Neuronal stem cell (in vitro differentiated cells): Measurements from ENCODE around the gene SAMD4A.

ENCODE experiments used
- DNase-seq: peaks from one replicate; pipeline ENCODE4 v3.0.0-alpha.2; 2013; ENCODE audit warnings: low spot score
- H2AFZ ChIP-seq: one replicate; pipeline ENCODE4 v1.6.1; 2013; ENCODE audit warnings: mild to moderate bottlenecking, low read length, inconsistent platforms
- H2AK5ac ChIP-seq: 2 replicates; pipeline ENCODE4 v1.6.1; 2013; ENCODE audit warnings: low read depth, mild to moderate bottlenecking, inconsistent platforms, low read length, moderate library complexity, mixed read lengths
- H2BK120ac ChIP-seq: 2 replicates; pipeline ENCODE4 v1.6.1; 2013; ENCODE audit warnings: low read depth, mild to moderate bottlenecking, inconsistent platforms, low read length, moderate library complexity, mixed read lengths
- H2BK12ac ChIP-seq: one replicate; pipeline ENCODE4 v1.6.1; 2013; ENCODE audit warnings: low read length, inconsistent platforms
- H2BK15ac ChIP-seq: 2 replicates; pipeline ENCODE4 v1.6.1; 2013; ENCODE audit warnings: mild to moderate bottlenecking, low read length, inconsistent platforms, mixed read lengths
- H2BK5ac ChIP-seq: one replicate; pipeline ENCODE4 v1.6.1; 2013; ENCODE audit warnings: inconsistent platforms, mild to moderate bottlenecking, low read length, moderate library complexity
- H3K14ac ChIP-seq: one replicate; pipeline ENCODE4 v1.6.1; 2013; ENCODE audit warnings: low read length, inconsistent platforms
- H3K18ac ChIP-seq: 2 replicates; pipeline ENCODE4 v1.6.1; 2013; ENCODE audit warnings: low read length, inconsistent platforms
- H3K23ac ChIP-seq: 2 replicates; pipeline ENCODE4 v1.6.1; 2013; ENCODE audit warnings: low read depth, mild to moderate bottlenecking, mixed read lengths, low read length, inconsistent platforms; ENCODE audit not compliant: poor library complexity
- H3K27ac ChIP-seq: replicated peaks from 3 replicates; pipeline ENCODE4 v1.5.1; 2013; ENCODE audit warnings: low read length, inconsistent platforms
- H3K27me3 ChIP-seq, 3 experiments: 2 replicates each; pipeline ENCODE4 v1.6.1; 2013; ENCODE audit warnings: low read length in 3 of 3, mild to moderate bottlenecking in 2 of 3, inconsistent platforms in 1 of 3, low read depth in 1 of 3, mixed read lengths in 1 of 3, moderate library complexity in 1 of 3; ENCODE audit not compliant: control insufficient read depth in 3 of 3, insufficient read depth in 3 of 3
- H3K36me3 ChIP-seq, 2 donors: replicated peaks in 1 of 2; 2 replicates each; pipeline ENCODE4 v1.6.1; 2013; ENCODE audit warnings: low read length in 2 of 2; ENCODE audit not compliant: control insufficient read depth in 2 of 2, insufficient read depth in 2 of 2
- H3K4ac ChIP-seq: 2 replicates; pipeline ENCODE4 v1.6.1; 2013; ENCODE audit warnings: inconsistent platforms, mild to moderate bottlenecking, low read length, moderate library complexity
- H3K4me1 ChIP-seq, 2 donors: 1 replicate in 1 of 2; 2 replicates in 1 of 2; pipeline ENCODE4 v1.6.1; 2013; ENCODE audit warnings: low read length in 2 of 2, low read depth in 1 of 2; ENCODE audit not compliant: control insufficient read depth in 2 of 2, insufficient read depth in 1 of 2
- H3K4me2 ChIP-seq: one replicate; pipeline ENCODE4 v1.6.1; 2013; ENCODE audit warnings: mild to moderate bottlenecking, low read length, inconsistent platforms; ENCODE audit not compliant: insufficient read depth, poor library complexity, severe bottlenecking
- H3K4me3 ChIP-seq, 2 donors: 2 replicates each; pipeline ENCODE4 v1.5.1; 2013; ENCODE audit warnings: low read length in 2 of 2, mild to moderate bottlenecking in 2 of 2, inconsistent platforms in 1 of 2, moderate library complexity in 1 of 2
- H3K79me1 ChIP-seq: one replicate; pipeline ENCODE4 v1.6.1; 2013; ENCODE audit warnings: low read depth, mild to moderate bottlenecking, inconsistent platforms, low read length, moderate library complexity
- H3K9ac ChIP-seq: one replicate; pipeline ENCODE4 v1.6.1; 2013; ENCODE audit warnings: mild to moderate bottlenecking, low read depth, low read length, inconsistent platforms; ENCODE audit not compliant: poor library complexity
- H3K9me3 ChIP-seq, 2 donors: replicated peaks in 1 of 2; 2 replicates each; pipeline versions ENCODE3 to v1.6.1; 2013; ENCODE audit warnings: low read length in 2 of 2, mild to moderate bottlenecking in 2 of 2, inconsistent platforms in 1 of 2, low read depth in 1 of 2, mixed read lengths in 1 of 2, moderate library complexity in 1 of 2; ENCODE audit not compliant: control insufficient read depth in 2 of 2, insufficient read depth in 1 of 2
- H4K8ac ChIP-seq: one replicate; pipeline ENCODE4 v1.6.1; 2013; ENCODE audit warnings: low read depth, mild to moderate bottlenecking, inconsistent platforms, low read length, moderate library complexity
- H4K91ac ChIP-seq: one replicate; pipeline ENCODE4 v1.6.1; 2013; ENCODE audit warnings: low read length, low read depth, mild to moderate bottlenecking, inconsistent platforms; ENCODE audit not compliant: poor library complexity
- WGBS, 2 donors: extraction: QIAGEN DNeasy Blood & Tissue Kit; methylation state at CpG; one replicate each; pipeline ENCODE4 v1.1.7; 2013; ENCODE audit warnings: missing lambda C conversion rate in 2 of 2, mixed read lengths in 1 of 2; ENCODE audit not compliant: insufficient read length in 2 of 2, insufficient replicate concordance in 1 of 2; ENCODE audit errors: extremely low coverage in 2 of 2; 5-methylcytosine and 5-hydroxymethylcytosine counted together

SAMD4A gene

GRCh38 chr14:54548491-54548890 lies 18.4 kb upstream of the SAMD4A start:
- Histone ChIP-seq H4K8ac (no peak overlapping the region), H3K4me2 (no peak overlapping the region), H3K9ac (no peak overlapping the region), H3K79me1 (no peaks in the 10 kb centered on the region), H2AFZ (no peak overlapping the region), H3K14ac (no peak overlapping the region), H2AK5ac (no peak overlapping the region), H3K36me3 (no peaks in the 10 kb centered on the region), H3K23ac (no peak overlapping the region), H4K91ac (no peak overlapping the region), H3K4ac (no peak overlapping the region), H2BK120ac (no peak overlapping the region), H2BK12ac (no peak overlapping the region), H2BK5ac (no peak overlapping the region), H2BK15ac (no peak overlapping the region), H3K18ac (no peak overlapping the region), H3K27ac (no peak overlapping the region), H3K4me3 (no peak overlapping the region), H3K27me3 (no peaks in the 10 kb centered on the region), H3K4me1 (no peaks in the 10 kb centered on the region), H3K9me3 (no peaks in the 10 kb centered on the region)
- no CpG with 5 or more reads among the region's 5 CpGs for WGBS, 2 donors
- DNase-seq, result no peak

GRCh38 chr14:54549862-54550261 lies 17.1 kb upstream of the SAMD4A start:
- H4K91ac ChIP-seq, result no peak overlapping the region
- no peak overlapping the region for H3K14ac ChIP-seq
- H3K9ac ChIP-seq, result no peak overlapping the region
- H4K8ac ChIP-seq, result no peak overlapping the region
- H3K36me3 ChIP-seq, result no peaks in the 10 kb centered on the region
- H3K9me3 ChIP-seq, result no peaks in the 10 kb centered on the region
- H3K23ac ChIP-seq, result no peak overlapping the region
- no peak overlapping the region for H3K18ac ChIP-seq
- no peak overlapping the region for H3K4me3 ChIP-seq
- no peak overlapping the region for H2BK12ac ChIP-seq
- H2BK120ac ChIP-seq, result no peak overlapping the region
- no peak overlapping the region for H2AFZ ChIP-seq
- H3K79me1 ChIP-seq, result no peaks in the 10 kb centered on the region
- H3K4me2 ChIP-seq, result no peak overlapping the region
- no peak overlapping the region for H2BK5ac ChIP-seq
- no peak overlapping the region for H2AK5ac ChIP-seq
- no peak overlapping the region for H2BK15ac ChIP-seq
- no peaks in the 10 kb centered on the region for H3K4me1 ChIP-seq
- no peak for DNase-seq
- H3K27ac ChIP-seq, result no peak overlapping the region
- WGBS, 2 donors, result no CpG with 5 or more reads among the region's 3 CpGs
- no peak overlapping the region for H3K4ac ChIP-seq
- H3K27me3 ChIP-seq, result no peaks in the 10 kb centered on the region

DNA sequence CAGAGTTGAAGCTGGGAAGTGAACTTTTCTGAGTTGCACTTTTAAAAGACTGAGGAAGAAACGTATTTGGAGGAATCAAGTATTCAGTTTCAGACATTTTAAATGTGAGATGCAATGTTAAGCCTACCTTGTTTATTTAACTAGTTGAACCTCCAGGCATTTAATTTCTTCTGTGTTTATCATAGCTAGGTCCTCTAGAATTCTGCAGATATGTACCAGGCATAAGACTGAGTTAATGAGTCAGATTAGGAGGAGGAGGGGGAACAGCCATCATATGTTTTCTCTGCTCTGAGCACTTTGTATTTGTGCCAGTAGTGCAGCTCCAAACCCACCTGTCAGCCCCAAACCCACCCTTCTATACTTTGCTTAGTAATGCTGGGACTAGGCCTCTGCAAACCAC lies 16.4 kb upstream of the SAMD4A start:
- no peak overlapping the region for H2BK15ac ChIP-seq
- H3K4me3 ChIP-seq, result no peak overlapping the region
- no peaks in the 10 kb centered on the region for H3K79me1 ChIP-seq
- no peak overlapping the region for H3K23ac ChIP-seq
- no peak for DNase-seq
- no peaks in the 10 kb centered on the region for H3K27me3 ChIP-seq
- no peaks in the 10 kb centered on the region for H3K4me1 ChIP-seq
- H4K91ac ChIP-seq, result no peak overlapping the region
- H3K4ac ChIP-seq, result no peak overlapping the region
- H3K9ac ChIP-seq, result no peak overlapping the region
- H3K9me3 ChIP-seq, result no peaks in the 10 kb centered on the region
- H3K18ac ChIP-seq, result no peak overlapping the region
- H3K36me3 ChIP-seq, result no peaks in the 10 kb centered on the region
- no peak overlapping the region for H3K27ac ChIP-seq
- no peak overlapping the region for H4K8ac ChIP-seq
- no peak overlapping the region for H2BK12ac ChIP-seq
- H3K14ac ChIP-seq, result no peak overlapping the region
- no peak overlapping the region for H3K4me2 ChIP-seq
- WGBS, 2 donors, result no CpG with 5 or more reads among the region's 1 CpG
- no peak overlapping the region for H2BK120ac ChIP-seq
- no peak overlapping the region for H2AK5ac ChIP-seq
- peak overlapping the region; percentile 62 for H2AFZ ChIP-seq
- H2BK5ac ChIP-seq, result no peak overlapping the region

- DNase-seq, result no peak
- Histone ChIP-seq H3K9me3 (no peaks in the 10 kb centered on the region), H3K27ac (no peak overlapping the region), H3K18ac (no peak overlapping the region), H3K4ac (no peak overlapping the region), H3K36me3 (no peaks in the 10 kb centered on the region), H4K8ac (no peak overlapping the region), H2AFZ (no peak overlapping the region), H3K4me2 (no peak overlapping the region), H2BK5ac (no peak overlapping the region), H4K91ac (no peak overlapping the region), H3K14ac (no peak overlapping the region), H3K27me3 (peaks cover 0 to 4% (median 0%) of the 10 kb centered on the region in 3 experiments), H2BK120ac (no peak overlapping the region), H2BK15ac (no peak overlapping the region), H3K79me1 (no peaks in the 10 kb centered on the region), H3K4me1 (no peaks in the 10 kb centered on the region), H3K4me3 (no peak overlapping the region), H3K9ac (no peak overlapping the region), H2AK5ac (no peak overlapping the region), H3K23ac (no peak overlapping the region), H2BK12ac (no peak overlapping the region)
- no CpG with 5 or more reads among the region's 2 CpGs for WGBS, 2 donors
Measured at GRCh38 chr14:54554401-54554800, 12.5 kb upstream of the SAMD4A start.
